ENCODE results near the gene B4GALNT1. TPM values are rescaled to one million over a fixed set of nuclear protein-coding genes. Genes with fewer than 3 reads are reported as not detected.

B4GALNT1 gene
- total and polyA plus RNA-seq, 2 of the 13 experiments (the other 11 are each of a cell fraction or from before 2014, with no cell fraction given) = 4.5 to 5.4 TPM

DNA sequence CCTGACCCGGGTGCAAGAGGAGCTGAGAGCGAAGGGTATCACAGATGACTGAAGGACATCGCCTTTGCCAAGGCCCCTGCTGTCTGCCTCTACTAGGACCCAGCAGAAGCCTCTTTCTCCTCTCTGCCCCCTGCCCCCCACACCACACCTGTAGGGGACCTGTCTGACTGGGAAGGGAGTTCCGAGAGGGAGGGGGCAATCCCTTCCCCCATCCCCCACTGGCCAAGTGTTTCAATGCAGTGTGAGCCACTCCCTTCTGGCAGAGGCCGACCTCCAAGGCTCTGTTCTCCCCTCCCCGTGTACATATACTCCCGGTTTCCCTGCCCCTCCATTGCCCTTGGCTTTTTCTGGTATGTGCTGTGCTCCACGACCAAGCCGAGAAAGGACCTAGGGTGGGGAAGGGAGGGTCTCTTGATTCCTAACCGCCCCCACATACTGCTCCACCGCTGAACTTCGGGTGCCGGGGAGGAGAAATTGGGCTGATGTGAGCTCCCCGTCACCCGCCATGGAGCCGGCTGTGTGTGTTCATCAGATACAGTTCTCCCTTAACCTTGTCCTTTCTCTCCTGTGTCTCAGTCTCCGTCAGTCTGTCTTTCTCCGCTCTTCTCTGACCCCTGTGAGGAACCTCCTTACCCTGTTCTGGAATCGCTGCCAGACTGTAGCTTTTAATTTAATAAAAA lies 23.8 kb downstream of the B4GALNT1 start:
- no peak for DNase-seq (ENCODE audit: low spot score)
- Histone ChIP-seq H3K4me1 (ENCODE audit: insufficient read depth, low read length) (peaks cover 50% of the 10 kb centered on the region), H3K36me3 (replicated peaks in 1 of 2; ENCODE audit: control insufficient read depth in 1 of 2, insufficient read depth in 2 of 2, low read length in 2 of 2) (no peaks in the 10 kb centered on the region), H4K20me1 (ENCODE audit: insufficient read depth, low read length) (no peaks in the 10 kb centered on the region; the same call in 1 of the 2 replicates), H3K27me3 (ENCODE audit: control insufficient read depth in 1 of 2, insufficient read depth in 2 of 2, low read length in 2 of 2) (peaks cover 0 to 22% of the 10 kb centered on the region in 2 experiments; a peak in 2 of 5 replicates), H3K4me3 (replicated peaks in 1 of 3; ENCODE audit: insufficient read depth in 1 of 3, low read depth in 2 of 3, low read length in 3 of 3) (no peak overlapping the region), H3K79me2 (ENCODE audit: insufficient read depth, low read length) (no peaks in the 10 kb centered on the region), H3K27ac (ENCODE audit: extremely low read length, insufficient read depth, low read length) (no peak overlapping the region), H3K4me2 (ENCODE audit: low read depth, low read length) (no peak overlapping the region), H2AFZ (ENCODE audit: low read length) (no peak overlapping the region), H3K9ac (ENCODE audit: insufficient read depth, low read depth, low read length) (no peak overlapping the region), H3K9me3 (ENCODE audit: low read length) (no peaks in the 10 kb centered on the region)
- TF ChIP-seq, protein P1, sequence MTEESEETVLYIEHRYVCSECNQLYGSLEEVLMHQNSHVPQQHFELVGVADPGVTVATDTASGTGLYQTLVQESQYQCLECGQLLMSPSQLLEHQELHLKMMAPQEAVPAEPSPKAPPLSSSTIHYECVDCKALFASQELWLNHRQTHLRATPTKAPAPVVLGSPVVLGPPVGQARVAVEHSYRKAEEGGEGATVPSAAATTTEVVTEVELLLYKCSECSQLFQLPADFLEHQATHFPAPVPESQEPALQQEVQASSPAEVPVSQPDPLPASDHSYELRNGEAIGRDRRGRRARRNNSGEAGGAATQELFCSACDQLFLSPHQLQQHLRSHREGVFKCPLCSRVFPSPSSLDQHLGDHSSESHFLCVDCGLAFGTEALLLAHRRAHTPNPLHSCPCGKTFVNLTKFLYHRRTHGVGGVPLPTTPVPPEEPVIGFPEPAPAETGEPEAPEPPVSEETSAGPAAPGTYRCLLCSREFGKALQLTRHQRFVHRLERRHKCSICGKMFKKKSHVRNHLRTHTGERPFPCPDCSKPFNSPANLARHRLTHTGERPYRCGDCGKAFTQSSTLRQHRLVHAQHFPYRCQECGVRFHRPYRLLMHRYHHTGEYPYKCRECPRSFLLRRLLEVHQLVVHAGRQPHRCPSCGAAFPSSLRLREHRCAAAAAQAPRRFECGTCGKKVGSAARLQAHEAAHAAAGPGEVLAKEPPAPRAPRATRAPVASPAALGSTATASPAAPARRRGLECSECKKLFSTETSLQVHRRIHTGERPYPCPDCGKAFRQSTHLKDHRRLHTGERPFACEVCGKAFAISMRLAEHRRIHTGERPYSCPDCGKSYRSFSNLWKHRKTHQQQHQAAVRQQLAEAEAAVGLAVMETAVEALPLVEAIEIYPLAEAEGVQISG (CRISPR knock-in tag; IDR thresholded peaks at IDR 0.05) = no peak
- TF ChIP-seq ZNF264 (CRISPR knock-in tag; IDR thresholded peaks at IDR 0.05) (no peak), ZNF724P (CRISPR knock-in tag; IDR thresholded peaks at IDR 0.05; ENCODE audit: borderline replicate concordance) (no peak), ZNF331 (CRISPR knock-in tag; IDR thresholded peaks at IDR 0.05) (no peak)
- no TSS peak for BruUV-seq (replicated peaks)
- in situ Hi-C loops (cut with HindIII; ENCODE audit: extremely low pct_ligation_motif_present, low pct_unique_long_range_greater_than_20kb) = no loop called here
- ChIA-PET CTCF (ENCODE audit: low intra/inter-chr PET ratio, low total read pairs) (no interaction called here), POLR2A (interaction anchor here (1.5 kb wide), 1 partner anchor 85 kb away, joined by 3 read pairs; no protein-coding TSS in a partner anchor)
- no peak for ATAC-seq
- no peak for FAIRE-seq
- intact Hi-C loops (cut with micrococcal nuclease; ENCODE audit: unreplicated experiment) = no loop called here
- 75% methylated on average over 16 of the region's 19 CpGs for WGBS (ENCODE audit: low lambda C conversion rate)
